DMS153 treated with DMSO at 0.1 percent for 48 hours (cell line): Measurements from ENCODE around the gene IQSEC3.

Experiments
- DNase-seq: peaks from one replicate; lab custom pipeline; 2025; ENCODE audit not compliant: unreplicated experiment; lab: John Stamatoyannopoulos, UW

The IQSEC3 gene

GRCh38 chr12:78981-79380 is 12.4 kb downstream of the IQSEC3 start:
- no peak for DNase-seq

DNA sequence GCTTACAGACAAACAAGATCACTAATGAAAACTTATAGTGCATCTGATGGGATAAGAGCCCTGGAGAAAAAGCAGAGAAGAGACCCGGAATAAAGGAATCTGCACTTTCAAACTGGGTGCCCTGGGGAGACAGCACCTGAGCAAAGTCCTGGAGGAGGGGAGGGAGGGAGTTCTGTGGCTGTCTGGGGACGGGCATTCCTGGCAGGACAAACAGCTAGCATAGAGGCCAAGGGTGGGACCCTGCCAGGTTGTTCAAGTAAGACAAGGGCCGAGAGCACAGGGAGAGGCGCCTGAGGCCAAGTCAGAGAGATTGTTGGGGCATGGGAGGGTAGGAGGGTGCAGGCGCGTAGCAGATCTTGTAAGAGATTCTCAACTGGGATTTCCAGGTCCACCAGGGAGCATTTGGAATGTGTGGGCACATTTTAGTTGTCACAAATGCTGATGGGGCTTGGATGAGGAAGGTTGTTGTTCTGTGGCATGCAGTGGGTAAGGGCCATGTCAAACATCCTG is 14.2 kb downstream of the IQSEC3 start:
- DNase-seq = no peak

- DNase-seq = no peak
These were observed 16.2 kb downstream of the IQSEC3 start for GRCh38 chr12:82740-83139.

- peak; percentile 74 for DNase-seq
These were observed 17.5 kb downstream of the IQSEC3 start for GRCh38 chr12:84056-84455.

DNA sequence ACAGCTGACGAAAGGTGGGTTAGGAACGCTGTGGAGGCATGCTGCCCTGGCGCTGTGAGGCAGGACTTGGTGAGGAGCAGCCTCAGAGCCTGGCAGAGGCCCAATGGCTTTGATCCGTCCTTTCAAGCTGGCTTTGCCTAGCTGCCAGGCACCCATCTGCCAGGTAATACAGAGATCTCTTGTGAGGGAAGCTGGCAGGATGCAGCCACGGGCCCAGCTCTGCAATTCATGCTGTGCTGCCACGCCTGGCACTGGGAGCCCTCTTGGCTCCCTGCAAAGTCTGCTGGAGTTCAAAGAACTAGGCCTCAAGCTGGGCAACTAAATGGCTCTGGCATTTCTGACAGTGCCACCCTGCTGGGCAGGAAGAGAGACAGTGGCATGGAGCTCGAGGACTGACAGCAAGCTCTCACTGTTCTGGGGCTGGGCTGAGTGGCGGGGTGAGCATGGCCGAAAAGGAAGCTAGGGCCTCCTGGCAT is 18.7 kb downstream of the IQSEC3 start:
- DNase-seq = no peak

DNA sequence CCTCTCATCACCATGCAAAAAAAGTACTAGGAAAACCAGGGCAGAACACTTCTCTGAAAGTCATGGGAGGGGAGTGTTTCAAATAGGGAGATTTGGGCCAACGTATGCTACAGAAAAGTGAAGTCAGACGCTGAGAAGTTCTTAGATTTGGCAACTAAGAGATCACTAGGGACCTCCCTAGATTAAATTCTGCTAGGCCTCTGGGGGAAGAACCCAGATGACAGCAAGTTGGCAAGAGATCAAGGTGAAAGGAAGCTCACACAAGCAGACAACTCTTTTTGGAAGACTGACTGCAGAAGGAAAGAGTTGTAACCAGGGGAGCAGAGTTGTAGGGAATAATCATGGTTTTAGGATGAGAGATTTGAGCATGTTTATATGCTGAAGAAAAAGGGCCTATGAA is 20.7 kb downstream of the IQSEC3 start:
- DNase-seq = no peak

GRCh38 chr12:87856-88255 is 21.3 kb downstream of the IQSEC3 start:
- DNase-seq = no peak

- no peak for DNase-seq
These were observed 23.1 kb downstream of the IQSEC3 start for GRCh38 chr12:89653-90052.

GRCh38 chr12:91213-91612 is 24.6 kb downstream of the IQSEC3 start:
- DNase-seq = no peak

DNA sequence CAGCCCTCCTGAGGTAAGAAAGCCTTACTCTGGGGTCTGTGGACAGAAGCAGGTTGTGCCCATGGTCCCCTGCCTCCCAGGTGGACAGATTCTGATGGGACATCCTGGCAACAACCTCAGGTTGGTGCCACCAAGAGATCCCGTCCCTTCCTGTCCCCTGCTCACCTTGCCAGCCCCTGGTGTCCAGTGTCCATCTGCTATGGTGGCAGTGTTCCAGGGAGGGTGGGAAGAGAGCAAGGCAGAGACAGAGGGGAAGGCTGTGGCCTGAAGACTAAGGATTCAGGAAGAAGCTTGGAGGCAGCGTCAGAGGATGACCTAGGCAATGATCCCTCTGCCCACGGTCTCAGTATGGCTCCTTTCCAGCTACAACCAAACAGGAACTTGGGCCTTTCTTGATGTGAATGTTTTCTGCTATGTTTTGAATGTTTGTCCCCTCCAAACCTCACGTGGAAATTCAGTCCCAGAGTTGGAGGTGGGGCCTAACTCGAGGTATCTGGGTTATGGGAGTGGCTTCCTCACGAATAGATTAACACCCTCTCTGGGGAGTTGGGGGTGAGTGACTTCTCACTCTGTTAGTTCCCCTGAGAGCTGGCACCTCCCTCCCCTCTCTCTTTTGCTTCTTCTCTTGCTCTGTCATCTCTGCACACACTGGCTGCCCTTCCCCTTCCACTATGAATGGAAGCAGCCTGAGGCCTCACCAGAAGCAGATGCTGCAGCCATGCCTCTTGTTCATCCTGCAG is 26.9 kb downstream of the IQSEC3 start:
- no peak for DNase-seq

GRCh38 chr12:96543-96942 is 30.0 kb downstream of the IQSEC3 start:
- DNase-seq = no peak

- no peak for DNase-seq
These were observed 32.4 kb downstream of the IQSEC3 start for GRCh38 chr12:98924-99352.

GRCh38 chr12:99605-100004 is 33.0 kb downstream of the IQSEC3 start:
- DNase-seq = no peak

GRCh38 chr12:101969-102878 is 35.7 kb downstream of the IQSEC3 start:
- DNase-seq = peak; percentile 5

DNA sequence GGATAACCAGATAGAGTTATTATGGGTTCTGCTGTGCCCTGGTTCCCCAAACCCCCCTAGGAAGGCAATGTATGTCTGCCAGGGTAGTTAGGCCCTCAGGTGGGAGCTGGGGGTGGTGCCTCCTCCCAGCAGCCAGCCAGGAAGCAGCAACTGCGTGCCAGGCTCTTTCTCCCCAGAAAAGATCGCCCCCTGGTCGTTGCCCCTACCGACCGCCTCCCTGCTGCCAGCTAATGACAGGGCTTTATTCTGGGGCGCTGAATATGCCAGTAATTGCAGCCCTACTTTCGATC is 36.3 kb downstream of the IQSEC3 start:
- no peak for DNase-seq

DNA sequence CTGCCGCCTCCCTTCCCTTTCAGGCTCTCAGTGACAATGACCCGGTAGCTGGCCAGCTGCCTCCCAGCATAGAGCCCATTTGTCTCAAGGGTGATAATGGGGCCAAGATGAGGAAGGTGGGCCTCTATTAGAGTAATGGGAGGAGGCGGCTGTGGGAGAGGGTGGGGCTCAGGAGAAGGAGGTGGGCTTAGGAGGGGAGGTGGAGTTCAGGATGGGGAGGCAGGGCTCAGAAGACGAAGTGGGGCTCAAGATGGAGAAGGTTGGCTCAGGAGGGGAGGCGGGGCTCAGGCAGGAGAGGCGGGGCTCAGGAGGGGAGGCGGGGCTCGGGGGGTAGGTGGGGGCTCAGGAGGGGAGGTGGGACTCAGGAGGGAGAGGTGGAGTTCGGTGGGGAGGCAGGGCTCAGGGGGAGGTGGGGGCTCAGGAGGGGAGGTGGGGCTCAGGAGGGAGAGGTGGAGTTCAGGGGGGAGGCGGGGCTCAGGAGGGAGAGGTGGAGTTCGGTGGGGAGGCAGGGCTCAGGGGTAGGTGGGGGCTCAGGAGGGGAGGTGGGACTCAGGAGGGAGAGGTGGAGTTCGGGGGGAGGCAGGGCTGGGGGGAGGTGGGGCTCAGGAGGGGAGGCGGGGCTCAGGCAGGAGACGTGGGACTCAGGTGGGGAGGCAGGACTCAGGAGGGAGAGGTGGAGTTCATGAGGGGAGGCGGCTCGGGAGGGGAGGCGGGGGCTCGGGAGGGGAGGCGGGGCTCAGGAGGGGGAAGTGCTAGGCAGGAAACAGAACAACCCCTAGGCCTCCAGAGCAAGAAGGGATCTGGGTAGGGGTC is 36.8 kb downstream of the IQSEC3 start:
- DNase-seq = peak; percentile 78

- peak; percentile 79 for DNase-seq
These were observed 38.0 kb downstream of the IQSEC3 start for GRCh38 chr12:104551-105081.

DNA sequence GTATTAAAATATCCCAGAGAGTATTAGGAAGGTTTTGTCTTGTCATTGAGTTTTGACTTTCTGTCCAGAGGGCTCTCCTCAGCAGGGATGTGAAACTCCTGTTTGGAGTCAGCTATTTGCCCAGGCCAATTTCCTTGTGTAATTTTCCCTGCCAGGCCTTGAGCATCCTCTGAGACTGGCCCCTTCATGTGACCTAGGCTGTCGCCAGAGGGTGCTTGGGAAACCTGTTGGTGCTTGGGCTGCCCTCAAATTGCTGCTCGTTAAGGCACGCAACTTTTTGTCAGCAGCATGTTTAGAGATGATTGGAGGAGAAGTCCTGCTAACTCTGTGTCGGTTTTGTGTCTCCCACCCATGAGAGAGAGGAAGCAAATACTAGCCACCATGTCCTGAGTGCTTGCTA is 39.1 kb downstream of the IQSEC3 start:
- DNase-seq = no peak

GRCh38 chr12:106118-106591 is 39.6 kb downstream of the IQSEC3 start:
- DNase-seq = no peak

DNA sequence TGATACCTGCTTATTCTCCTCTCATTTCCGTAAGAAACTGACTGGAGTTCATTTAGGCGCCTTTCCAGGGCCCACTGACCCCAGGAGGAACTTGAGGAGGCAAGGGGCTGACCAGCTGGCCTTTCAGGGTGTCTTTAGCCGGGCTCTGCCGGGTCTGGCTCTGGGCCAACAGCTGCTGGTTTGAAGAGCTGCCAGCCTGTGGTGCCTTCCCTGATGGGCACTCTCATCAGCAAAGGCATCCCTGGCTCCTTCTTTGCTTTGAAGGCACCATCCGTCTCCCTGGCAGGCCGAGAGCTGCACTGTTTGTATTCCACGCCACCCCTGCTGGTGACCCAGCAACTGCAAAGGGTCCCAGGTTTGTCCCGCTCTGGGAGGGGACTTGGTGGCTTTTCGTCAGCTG is 42.0 kb downstream of the IQSEC3 start:
- DNase-seq = peak; percentile 6

- DNase-seq = no peak
These were observed 42.9 kb downstream of the IQSEC3 start for GRCh38 chr12:109446-109845.
